Peyer's patch (tissue), 4 donors: ENCODE data around the gene DNAJC7. TPM values are rescaled to one million over a fixed set of nuclear protein-coding genes. Genes with fewer than 3 reads are reported as not detected.

Source experiments
- DNase-seq, 3 donors: peaks; one replicate each; pipeline ENCODE4 v3.0.0-alpha.2; 2017 to 2019
- H3K27ac ChIP-seq, 4 donors: fragments of 200-600 bp; sonication (generic); one replicate each; pipeline ENCODE4 v1.5.1; 2016 to 2019
- H3K27me3 ChIP-seq, 2 donors: fragments of 200-600 bp; sonication (generic); one replicate each; pipeline ENCODE4 v1.5.1; 2019
- H3K36me3 ChIP-seq, 3 donors: fragments of 200-600 bp; sonication (generic); one replicate each; pipeline ENCODE4 v1.5.1; 2016 to 2019
- H3K4me1 ChIP-seq, 4 donors: fragments of 200-600 bp; sonication (generic); one replicate each; pipeline ENCODE4 v1.5.1; 2016 to 2019
- H3K4me3 ChIP-seq, 4 donors: fragments of 200-600 bp; sonication (generic); 1 replicate in 3 of 4; 2 replicates in 1 of 4; pipeline ENCODE4 v1.5.1; 2016 to 2019; ENCODE audit warnings: mild to moderate bottlenecking in 1 of 4
- H3K9me3 ChIP-seq, 4 donors: fragments of 200-600 bp; sonication (generic); one replicate each; pipeline ENCODE4 v1.5.1; 2016 to 2019; ENCODE audit warnings: mild to moderate bottlenecking in 1 of 4
- CTCF ChIP-seq, 6 experiments: fragments of 450-650 bp in 4 of 6; fragments of 200-600 bp in 2 of 6; sonication (generic) in 1 of 6; IDR thresholded peaks; one replicate each; pipeline ENCODE4 v1.5.1; 2017 to 2019; ENCODE audit warnings: antibody characterized with exemption in 6 of 6, mild to moderate bottlenecking in 3 of 6, moderate library complexity in 1 of 6
- POLR2A ChIP-seq, 2 donors: fragments of 450-650 bp; IDR thresholded peaks; one replicate each; pipeline ENCODE4 v1.5.1; 2017; ENCODE audit warnings: antibody characterized with exemption in 2 of 2, mild to moderate bottlenecking in 2 of 2, moderate library complexity in 2 of 2
- total RNA-seq, 4 donors: library from RNA; depleted of rRNA; stranded (reverse); fragments of >200 nt; gene quantifications; one replicate each; pipeline ENCODE4 v1.1.0, GENCODE V29; 2016

The DNAJC7 gene
- total RNA-seq, 4 donors from 2014 or later = 51.0 to 80.9 (median 70.7) TPM

DNA sequence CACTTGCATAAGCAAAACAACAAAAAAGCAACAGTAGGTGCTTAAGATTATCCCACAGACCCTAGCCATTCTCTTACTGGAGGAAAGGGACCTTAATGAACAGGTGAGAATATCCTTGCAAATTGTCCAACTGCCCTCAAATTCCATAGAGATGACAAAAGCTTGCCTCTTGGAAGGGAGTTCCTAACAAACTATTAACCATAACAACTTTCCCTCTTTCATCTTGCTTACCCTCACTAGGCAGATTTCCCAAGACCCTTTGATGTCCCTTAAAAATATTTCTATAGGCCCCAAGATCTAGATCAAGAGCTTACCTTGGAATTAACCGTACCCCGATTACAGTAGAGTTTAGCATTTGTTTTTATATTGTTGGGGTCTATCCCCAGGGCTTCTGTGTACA, 28.8 kb downstream of the DNAJC7 start:
- DNase-seq = no peak
- Histone ChIP-seq H3K9me3 (no peaks in the 10 kb centered on the region), H3K4me3 (no peak overlapping the region), H3K4me1 (peaks cover 0 to 7% (median 0%) of the 10 kb centered on the region in 4 donors), H3K36me3 (peaks cover 0 to 93% (median 0%) of the 10 kb centered on the region in 3 donors), H3K27me3 (no peaks in the 10 kb centered on the region), H3K27ac (no peak overlapping the region)
- TF ChIP-seq CTCF (IDR thresholded peaks at IDR 0.05) = no peak
- no peak for TF ChIP-seq POLR2A (IDR thresholded peaks at IDR 0.05)

DNA sequence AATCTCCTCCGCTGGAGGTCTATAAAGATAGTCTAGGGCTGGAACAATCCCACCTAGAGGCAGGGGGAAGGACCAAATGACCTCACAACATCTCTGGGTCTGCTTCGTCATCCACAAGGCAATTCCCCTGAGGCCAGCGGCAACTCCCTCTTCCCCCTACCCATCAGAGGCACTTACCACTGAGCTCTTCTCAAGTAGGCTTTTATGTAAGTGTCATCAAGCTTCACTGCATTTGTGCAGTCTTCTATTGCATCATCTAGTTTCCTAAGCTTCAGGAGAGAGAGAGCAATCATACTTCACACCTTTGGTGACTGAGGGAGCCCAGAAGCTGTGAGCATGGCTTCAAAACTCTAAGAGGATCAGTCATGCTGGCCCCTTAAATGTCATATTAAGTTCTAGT, 29.6 kb downstream of the DNAJC7 start:
- Histone ChIP-seq H3K9me3 (no peaks in the 10 kb centered on the region), H3K36me3 (peaks cover 0 to 93% (median 0%) of the 10 kb centered on the region in 3 donors), H3K4me3 (no peak overlapping the region), H3K4me1 (peaks cover 0 to 7% (median 0%) of the 10 kb centered on the region in 4 donors), H3K27me3 (no peaks in the 10 kb centered on the region), H3K27ac (no peak overlapping the region)
- TF ChIP-seq POLR2A (IDR thresholded peaks at IDR 0.05) (no peak), CTCF (IDR thresholded peaks at IDR 0.05) (no peak)
- DNase-seq = no peak

- Histone ChIP-seq H3K4me1 (peaks cover 0 to 7% (median 0%) of the 10 kb centered on the region in 4 donors), H3K27me3 (no peaks in the 10 kb centered on the region), H3K36me3 (peaks cover 0 to 93% (median 0%) of the 10 kb centered on the region in 3 donors), H3K4me3 (no peak overlapping the region), H3K9me3 (no peaks in the 10 kb centered on the region), H3K27ac (no peak overlapping the region)
- no peak for DNase-seq
- no peak for TF ChIP-seq POLR2A (IDR thresholded peaks at IDR 0.05)
- TF ChIP-seq CTCF (IDR thresholded peaks at IDR 0.05) = no peak
These were observed 30.6 kb downstream of the DNAJC7 start for GRCh38 chr17:41986634-41987033.

DNA sequence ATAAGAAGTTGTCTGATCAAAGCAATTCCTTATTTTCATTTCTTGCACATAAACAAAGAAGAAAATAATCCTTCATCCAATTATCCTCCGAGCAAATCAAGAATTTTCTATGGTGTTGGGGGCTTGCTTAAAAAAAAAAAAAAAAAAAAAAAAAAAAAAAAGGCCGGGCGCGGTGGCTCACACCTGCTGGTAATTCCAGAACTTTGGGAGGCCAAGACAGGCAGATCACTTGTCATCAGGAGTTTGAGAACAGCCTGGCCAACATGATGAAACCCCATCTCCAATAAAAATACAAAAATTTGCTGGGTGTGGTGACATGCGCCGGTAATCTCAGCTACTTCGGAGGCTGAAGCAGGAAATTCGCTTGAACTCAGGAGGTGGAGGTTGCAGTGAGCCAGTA, 31.3 kb downstream of the DNAJC7 start:
- Histone ChIP-seq H3K9me3 (no peaks in the 10 kb centered on the region), H3K4me3 (no peak overlapping the region), H3K36me3 (peaks cover 0 to 93% (median 0%) of the 10 kb centered on the region in 3 donors), H3K27ac (no peak overlapping the region), H3K4me1 (peaks cover 0 to 7% (median 0%) of the 10 kb centered on the region in 4 donors), H3K27me3 (no peaks in the 10 kb centered on the region)
- no peak for DNase-seq
- TF ChIP-seq CTCF (IDR thresholded peaks at IDR 0.05) (no peak), POLR2A (IDR thresholded peaks at IDR 0.05) (no peak)

DNA sequence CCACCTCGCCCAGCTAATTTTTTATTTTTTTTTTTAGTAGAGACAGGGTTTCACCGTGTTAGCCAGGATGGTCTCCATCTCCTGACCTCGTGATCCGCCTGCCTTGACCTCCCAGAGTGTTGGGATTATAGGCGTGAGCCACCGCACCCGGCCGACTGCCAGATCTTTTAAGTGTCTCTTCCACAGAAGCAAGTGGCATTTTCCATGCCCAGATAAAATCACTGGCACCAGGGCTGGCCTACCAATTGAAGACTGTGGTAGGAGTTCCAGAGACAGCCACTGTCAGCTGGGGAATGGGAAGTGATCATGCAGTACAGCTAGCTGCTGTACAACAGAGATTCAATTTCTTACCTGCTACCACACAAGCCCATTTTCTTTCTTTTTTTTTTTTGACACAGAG, 32.8 kb downstream of the DNAJC7 start:
- Histone ChIP-seq H3K9me3 (no peaks in the 10 kb centered on the region), H3K27me3 (no peaks in the 10 kb centered on the region), H3K4me3 (no peak overlapping the region), H3K36me3 (peaks cover 0 to 93% (median 0%) of the 10 kb centered on the region in 3 donors), H3K27ac (peak overlapping the region in 1 of 4 donors; percentile 3), H3K4me1 (no peaks in the 10 kb centered on the region)
- TF ChIP-seq POLR2A (IDR thresholded peaks at IDR 0.05) (no peak), CTCF (IDR thresholded peaks at IDR 0.05) (no peak)
- no peak for DNase-seq
